Measurements from ENCODE around the gene MAPK8. TPM values are rescaled to one million over a fixed set of nuclear protein-coding genes. Genes with fewer than 3 reads are reported as not detected.

Gene MAPK8
- total RNA-seq, 1 experiment from 2014 or later = 52.9 TPM

GRCh38 chr10:48454302-48455054 is 148.0 kb downstream of the MAPK8 start:
- ChIA-PET CTCF (interaction anchor here (1.3 kb wide), 1 partner anchor 9 kb away, joined by 5 read pairs; no protein-coding TSS in a partner anchor), POLR2A (interaction anchor here (0.6 to 0.7 kb wide), 3 partner anchors 14 to 227 kb away, joined by 3 read pairs; no protein-coding TSS in a partner anchor)
- no peaks in the 10 kb centered on the region for H3K9me3 Mint-ChIP-seq (ENCODE audit: unreplicated experiment)
- no peaks in the 10 kb centered on the region for H3K4me1 Mint-ChIP-seq (ENCODE audit: insufficient read depth, unreplicated experiment)
- H3K27ac Mint-ChIP-seq (ENCODE audit: low read depth, unreplicated experiment) = no peak overlapping the region
- no peak for TF ChIP-seq CTCF (IDR thresholded peaks at IDR 0.05; ENCODE audit: unreplicated experiment)
- no peak for DNase-seq (ENCODE audit: unreplicated experiment)
- intact Hi-C loops (cut with micrococcal nuclease) = no loop called here
- H3K36me3 Mint-ChIP-seq (ENCODE audit: insufficient read depth, unreplicated experiment) = no peaks in the 10 kb centered on the region
- no peak overlapping the region for H3K4me3 Mint-ChIP-seq (ENCODE audit: unreplicated experiment)
- H3K27me3 Mint-ChIP-seq (ENCODE audit: insufficient read depth, unreplicated experiment) = no peaks in the 10 kb centered on the region
- no TSS peak for BruUV-seq (replicated peaks)

GRCh38 chr10:48455055-48455391 is 148.5 kb downstream of the MAPK8 start:
- Mint-ChIP-seq H3K4me3 (ENCODE audit: unreplicated experiment) (no peak overlapping the region), H3K36me3 (ENCODE audit: insufficient read depth, unreplicated experiment) (no peaks in the 10 kb centered on the region), H3K27ac (ENCODE audit: low read depth, unreplicated experiment) (no peak overlapping the region), H3K27me3 (ENCODE audit: insufficient read depth, unreplicated experiment) (no peaks in the 10 kb centered on the region), H3K4me1 (ENCODE audit: insufficient read depth, unreplicated experiment) (no peaks in the 10 kb centered on the region), H3K9me3 (ENCODE audit: unreplicated experiment) (no peaks in the 10 kb centered on the region)
- TF ChIP-seq CTCF (IDR thresholded peaks at IDR 0.05; ENCODE audit: unreplicated experiment) = no peak
- POLR2A ChIA-PET = interaction anchor here (0.6 kb wide), 2 partner anchors 155 to 226 kb away, joined by 3 read pairs; no protein-coding TSS in a partner anchor
- CTCF ChIA-PET = interaction anchor here (0.9 to 1.4 kb wide), 3 partner anchors 9 to 92 kb away, joined by 4 to 5 read pairs (median 5); no protein-coding TSS in a partner anchor
- DNase-seq (ENCODE audit: unreplicated experiment) = no peak
- no TSS peak for BruUV-seq (replicated peaks)
- intact Hi-C loops (cut with micrococcal nuclease) = no loop called here

- intact Hi-C loops (cut with micrococcal nuclease) = no loop called here
- no peak for TF ChIP-seq CTCF (IDR thresholded peaks at IDR 0.05; ENCODE audit: unreplicated experiment)
- ChIA-PET POLR2A (interaction anchor here (0.6 kb wide), 2 partner anchors 156 to 226 kb away, joined by 3 read pairs; no protein-coding TSS in a partner anchor), CTCF (interaction anchor here (0.9 to 1.4 kb wide), 3 partner anchors 10 to 92 kb away, joined by 4 to 5 read pairs (median 5); no protein-coding TSS in a partner anchor)
- Mint-ChIP-seq H3K4me3 (ENCODE audit: unreplicated experiment) (no peak overlapping the region), H3K27me3 (ENCODE audit: insufficient read depth, unreplicated experiment) (no peaks in the 10 kb centered on the region), H3K9me3 (ENCODE audit: unreplicated experiment) (no peaks in the 10 kb centered on the region), H3K4me1 (ENCODE audit: insufficient read depth, unreplicated experiment) (no peaks in the 10 kb centered on the region), H3K36me3 (ENCODE audit: insufficient read depth, unreplicated experiment) (no peaks in the 10 kb centered on the region), H3K27ac (ENCODE audit: low read depth, unreplicated experiment) (no peak overlapping the region)
- no TSS peak for BruUV-seq (replicated peaks)
- no peak for DNase-seq (ENCODE audit: unreplicated experiment)
These were observed 149.1 kb downstream of the MAPK8 start for GRCh38 chr10:48455392-48456151.

GRCh38 chr10:48456361-48456804 is 149.9 kb downstream of the MAPK8 start:
- Mint-ChIP-seq H3K27me3 (ENCODE audit: insufficient read depth, unreplicated experiment) (no peaks in the 10 kb centered on the region), H3K4me1 (ENCODE audit: insufficient read depth, unreplicated experiment) (no peaks in the 10 kb centered on the region), H3K36me3 (ENCODE audit: insufficient read depth, unreplicated experiment) (no peaks in the 10 kb centered on the region), H3K9me3 (ENCODE audit: unreplicated experiment) (no peaks in the 10 kb centered on the region), H3K4me3 (ENCODE audit: unreplicated experiment) (no peak overlapping the region), H3K27ac (ENCODE audit: low read depth, unreplicated experiment) (no peak overlapping the region)
- BruUV-seq (replicated peaks) = no TSS peak
- ChIA-PET POLR2A (no interaction called here), CTCF (interaction anchor here (1.4 kb wide), 1 partner anchor 93 kb away, joined by 4 read pairs; no protein-coding TSS in a partner anchor)
- no peak for DNase-seq (ENCODE audit: unreplicated experiment)
- intact Hi-C loops (cut with micrococcal nuclease) = no loop called here
- TF ChIP-seq CTCF (IDR thresholded peaks at IDR 0.05; ENCODE audit: unreplicated experiment) = no peak

Data from MCF 10A (cell line).